Spleen (tissue), 11 donors: ENCODE results near the gene VEPH1. TPM values are rescaled to one million over a fixed set of nuclear protein-coding genes. Genes with fewer than 3 reads are reported as not detected.

Source experiments
- DNase-seq: peaks from one replicate; pipeline ENCODE4 v3.0.0-alpha.2; 2020
- H3K27ac ChIP-seq, 8 donors: fragments of 200-600 bp; sonication (generic) in 7 of 8; 1 replicate in 4 of 8; 2 replicates in 4 of 8; pipeline versions ENCODE4 v1.5.0 to v1.8.0; 2016 to 2021; ENCODE audit warnings: inconsistent platforms in 4 of 8, mild to moderate bottlenecking in 4 of 8, moderate library complexity in 1 of 8
- H3K27me3 ChIP-seq, 7 donors: fragments of 200-600 bp; sonication (generic) in 6 of 7; replicated peaks in 1 of 7; 1 replicate in 4 of 7; 2 replicates in 3 of 7; pipeline versions ENCODE4 v1.5.0 to v1.8.0; 2016 to 2021; ENCODE audit warnings: inconsistent platforms in 3 of 7, mild to moderate bottlenecking in 1 of 7
- H3K36me3 ChIP-seq, 6 donors: fragments of 200-600 bp; sonication (generic) in 5 of 6; 1 replicate in 4 of 6; 2 replicates in 2 of 6; pipeline versions ENCODE4 v1.5.0 to v1.8.0; 2016 to 2021; ENCODE audit warnings: inconsistent platforms in 2 of 6
- H3K4me1 ChIP-seq, 6 donors: fragments of 200-600 bp; sonication (generic) in 5 of 6; 1 replicate in 3 of 6; 2 replicates in 3 of 6; pipeline versions ENCODE4 v1.5.0 to v1.8.0; 2016 to 2021; ENCODE audit warnings: inconsistent platforms in 3 of 6
- H3K4me3 ChIP-seq, 8 donors: fragments of 200-600 bp; sonication (generic) in 7 of 8; 1 replicate in 4 of 8; 2 replicates in 4 of 8; pipeline versions ENCODE4 v1.5.0 to v1.8.0; 2016 to 2021; ENCODE audit warnings: inconsistent platforms in 4 of 8, mild to moderate bottlenecking in 4 of 8, moderate library complexity in 2 of 8
- H3K9me3 ChIP-seq, 8 donors: fragments of 200-600 bp; sonication (generic) in 7 of 8; 1 replicate in 4 of 8; 2 replicates in 4 of 8; pipeline versions ENCODE4 v1.5.0 to v1.8.0; 2016 to 2021; ENCODE audit warnings: inconsistent platforms in 4 of 8
- POLR2A ChIP-seq, 3 donors: fragments of 450-650 bp; IDR thresholded peaks; one replicate each; pipeline ENCODE4 v1.5.1; 2017; ENCODE audit warnings: antibody characterized with exemption in 3 of 3, mild to moderate bottlenecking in 1 of 3
- POLR2AphosphoS5 ChIP-seq, 3 donors: sonication (generic); formaldehyde crosslinking; IDR thresholded peaks; one replicate each; pipeline ENCODE4 v1.5.1; 2017; ENCODE audit warnings: antibody characterized with exemption in 3 of 3
- WGBS, 5 donors: extraction: QIAGEN DNeasy Blood & Tissue Kit in 3 of 5; methylation state at CpG; one replicate each; pipeline versions ENCODE4 v1.1.5 to v1.1.7; 2013 to 2018; 5-methylcytosine and 5-hydroxymethylcytosine counted together
- intact Hi-C: fragments of 100-400 bp; cut with DNase I; formaldehyde crosslinking; loops from one replicate; pipeline ENCODE4 v1.15.0; 2023; ENCODE audit warnings: low total_unique reads
- polyA plus RNA-seq, 3 donors: library from polyadenylated mRNA; stranded (reverse); fragments of 200-250 nt; gene quantifications; one replicate each; pipeline ENCODE4 v1.2.1, GENCODE V29; 2013
- total RNA-seq, 7 donors: library from RNA; depleted of rRNA in 3 of 7; stranded (reverse); fragments of >200 nt in 3 of 7; fragmentation: NEBNext Ultra II Directional in 4 of 7; extraction: Animal tissue kit (Norgen Biotek cat#: 25700) in 4 of 7; gene quantifications; one replicate each; pipeline versions ENCODE4 v1.1.0 to v1.2.1, GENCODE V29; 2016 to 2021
- TF ChIP-seq, protein P1 (sequence below), 11 experiments: fragments of 200-600 bp in 7 of 11; fragments of 450-650 bp in 4 of 11; sonication (generic) in 4 of 11; IDR thresholded peaks in 8 of 11; conservative IDR thresholded peaks in 3 of 11; 1 replicate in 7 of 11; 2 replicates in 4 of 11; pipeline versions ENCODE4 v1.4.0 to v1.8.0; 2016 to 2021; ENCODE audit warnings: antibody characterized with exemption in 11 of 11, inconsistent platforms in 4 of 11, mild to moderate bottlenecking in 1 of 11
- donor health status: healthy with polysubstance abuse.
- donor health status: DM: no; HTN: no; CAD: no; lungs with moderate emphysema.
- donor health status: DM: no; HTN: no; CAD: no.
- donor health status: Bipolar disorder and iron deficiency.
- donor health status: healthy.
- donor health status: DM: no; HTN: no; CAD: no.
- donor health status: DM: yes; HTN: yes; CAD: no.

VEPH1 gene
- total and polyA plus RNA-seq, 10 donors = 0.26 to 19.6 (median 5.8) TPM

DNA sequence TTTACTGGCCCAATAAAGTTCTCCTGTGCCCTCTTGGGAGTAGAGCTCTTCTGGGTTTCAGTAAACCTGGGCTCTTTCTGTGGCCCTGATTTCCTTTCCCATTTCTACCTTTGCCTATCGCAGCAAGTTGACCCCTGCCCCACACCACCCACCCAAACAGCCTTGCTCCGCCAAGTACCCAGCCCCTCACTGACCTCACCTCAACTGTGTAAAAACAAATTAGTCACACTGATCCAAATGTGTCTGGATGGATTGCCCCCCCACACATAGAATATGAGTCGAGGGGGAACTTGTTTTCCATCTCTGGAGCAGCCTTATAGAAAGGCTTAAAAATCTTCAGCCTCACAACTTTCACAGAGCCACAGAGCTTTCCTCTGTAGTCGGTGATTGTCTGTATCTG, 28.6 kb upstream of the VEPH1 start:
- Histone ChIP-seq H3K27ac (no peak overlapping the region), H3K36me3 (no peaks in the 10 kb centered on the region), H3K4me1 (peaks cover 0 to 6% (median 0%) of the 10 kb centered on the region in 6 donors), H3K27me3 (no peaks in the 10 kb centered on the region), H3K9me3 (no peaks in the 10 kb centered on the region), H3K4me3 (no peak overlapping the region)
- TF ChIP-seq POLR2A (IDR thresholded peaks at IDR 0.05) = no peak
- TF ChIP-seq POLR2AphosphoS5 (IDR thresholded peaks at IDR 0.05) = no peak
- TF ChIP-seq, protein P1, sequence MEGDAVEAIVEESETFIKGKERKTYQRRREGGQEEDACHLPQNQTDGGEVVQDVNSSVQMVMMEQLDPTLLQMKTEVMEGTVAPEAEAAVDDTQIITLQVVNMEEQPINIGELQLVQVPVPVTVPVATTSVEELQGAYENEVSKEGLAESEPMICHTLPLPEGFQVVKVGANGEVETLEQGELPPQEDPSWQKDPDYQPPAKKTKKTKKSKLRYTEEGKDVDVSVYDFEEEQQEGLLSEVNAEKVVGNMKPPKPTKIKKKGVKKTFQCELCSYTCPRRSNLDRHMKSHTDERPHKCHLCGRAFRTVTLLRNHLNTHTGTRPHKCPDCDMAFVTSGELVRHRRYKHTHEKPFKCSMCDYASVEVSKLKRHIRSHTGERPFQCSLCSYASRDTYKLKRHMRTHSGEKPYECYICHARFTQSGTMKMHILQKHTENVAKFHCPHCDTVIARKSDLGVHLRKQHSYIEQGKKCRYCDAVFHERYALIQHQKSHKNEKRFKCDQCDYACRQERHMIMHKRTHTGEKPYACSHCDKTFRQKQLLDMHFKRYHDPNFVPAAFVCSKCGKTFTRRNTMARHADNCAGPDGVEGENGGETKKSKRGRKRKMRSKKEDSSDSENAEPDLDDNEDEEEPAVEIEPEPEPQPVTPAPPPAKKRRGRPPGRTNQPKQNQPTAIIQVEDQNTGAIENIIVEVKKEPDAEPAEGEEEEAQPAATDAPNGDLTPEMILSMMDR (IDR thresholded peaks at IDR 0.05 in 8 of 11, conservative IDR thresholded peaks at IDR 0.05 in 3 of 11) = no peak
- DNase-seq = no peak
- WGBS, 5 donors = 70 to 82% (median 71%) methylated on average over 4 of the region's 4 CpGs
- intact Hi-C loops = no loop called here

DNA sequence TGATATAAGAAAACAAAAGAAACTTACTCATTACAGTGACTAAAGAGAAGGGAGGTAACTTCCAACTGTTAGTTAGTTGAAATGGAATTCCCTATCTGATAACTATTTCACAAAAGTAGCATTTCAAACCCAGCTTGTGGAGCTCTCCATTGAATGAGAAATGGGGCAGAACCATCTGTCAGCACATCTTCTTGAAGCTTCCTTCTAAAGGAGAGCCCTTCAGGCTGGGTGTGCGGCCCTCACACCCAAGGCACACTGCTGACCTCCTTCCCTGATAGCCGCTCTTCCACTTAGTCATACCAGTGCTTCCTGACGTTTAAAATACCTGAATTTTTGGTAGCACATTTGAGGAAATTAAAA, 28.1 kb upstream of the VEPH1 start:
- H3K36me3 ChIP-seq = no peaks in the 10 kb centered on the region
- H3K4me1 ChIP-seq = peaks cover 0 to 6% (median 0%) of the 10 kb centered on the region in 6 donors
- TF ChIP-seq POLR2AphosphoS5 (IDR thresholded peaks at IDR 0.05) (no peak), POLR2A (IDR thresholded peaks at IDR 0.05) (no peak)
- TF ChIP-seq, protein P1 (IDR thresholded peaks at IDR 0.05 in 8 of 11, conservative IDR thresholded peaks at IDR 0.05 in 3 of 11) = no peak
- 81 to 94% (median 86%) methylated on average over 3 of the region's 3 CpGs for WGBS, 5 donors
- H3K27me3 ChIP-seq = no peaks in the 10 kb centered on the region
- H3K9me3 ChIP-seq = no peaks in the 10 kb centered on the region
- no peak overlapping the region for H3K4me3 ChIP-seq
- DNase-seq = no peak
- intact Hi-C loops = no loop called here
- H3K27ac ChIP-seq = no peak overlapping the region

DNA sequence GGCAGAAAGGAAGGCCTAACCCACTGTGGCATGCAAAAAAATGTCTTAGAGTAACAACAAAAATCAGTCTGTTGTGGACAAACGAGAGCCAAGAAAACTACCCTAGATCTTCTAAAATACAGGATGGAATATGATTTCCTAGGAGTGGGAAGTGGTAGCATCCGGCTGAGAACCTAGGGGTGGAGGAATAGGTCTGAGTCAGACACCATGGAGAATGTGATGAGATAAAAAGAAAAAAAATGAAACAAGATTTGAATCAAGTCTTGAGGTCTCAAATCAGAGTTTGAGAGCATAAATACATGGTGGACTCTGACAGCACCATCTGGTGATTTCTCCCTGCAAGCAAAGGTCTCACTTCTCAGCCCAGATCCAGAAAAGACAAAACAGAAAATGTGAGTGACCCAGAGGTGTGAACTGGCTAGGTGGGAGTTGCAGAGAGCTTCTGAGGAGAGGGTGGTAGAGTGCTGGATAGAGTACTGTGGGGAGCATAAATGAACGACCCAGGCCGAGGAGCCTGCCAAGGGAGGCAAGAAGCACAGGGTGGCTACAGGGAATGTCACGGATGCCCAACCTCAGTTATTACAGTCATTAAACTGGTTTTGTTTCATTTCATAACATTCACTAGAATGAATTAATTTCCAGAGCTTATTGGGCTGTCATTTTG, 27.6 kb upstream of the VEPH1 start:
- 84 to 95% (median 87%) methylated on average over 5 of the region's 5 CpGs for WGBS, 5 donors
- no peaks in the 10 kb centered on the region for H3K36me3 ChIP-seq
- H3K4me1 ChIP-seq = peaks cover 0 to 6% (median 0%) of the 10 kb centered on the region in 6 donors
- no peak for DNase-seq
- no peaks in the 10 kb centered on the region for H3K27me3 ChIP-seq
- H3K4me3 ChIP-seq = no peak overlapping the region
- no peak overlapping the region for H3K27ac ChIP-seq
- TF ChIP-seq POLR2AphosphoS5 (IDR thresholded peaks at IDR 0.05) (no peak), POLR2A (IDR thresholded peaks at IDR 0.05) (no peak)
- TF ChIP-seq, protein P1 (IDR thresholded peaks at IDR 0.05 in 8 of 11, conservative IDR thresholded peaks at IDR 0.05 in 3 of 11) = no peak
- intact Hi-C loops = no loop called here
- H3K9me3 ChIP-seq = no peaks in the 10 kb centered on the region

DNA sequence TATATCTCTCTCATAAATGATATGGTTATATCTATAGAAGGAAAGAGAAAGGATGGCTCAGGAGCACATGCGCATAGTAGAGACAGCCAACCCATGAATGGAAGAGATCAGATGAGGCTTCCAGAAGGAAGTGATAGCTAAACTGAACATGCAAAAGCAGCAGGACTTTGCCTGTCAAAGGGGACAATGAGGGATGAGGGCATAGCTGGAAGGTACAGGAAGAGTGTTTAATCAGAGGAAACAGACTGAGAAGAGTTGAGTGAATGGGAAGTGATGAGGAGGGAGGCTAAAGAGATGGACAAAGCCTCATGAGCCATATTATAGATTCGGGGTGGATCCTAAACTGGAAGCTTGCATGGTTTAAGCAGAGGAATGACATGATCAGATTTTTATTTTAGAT, 26.5 kb upstream of the VEPH1 start:
- WGBS, 5 donors = 76 to 89% (median 81%) methylated on average over 2 of the region's 2 CpGs
- Histone ChIP-seq H3K27ac (no peak overlapping the region), H3K27me3 (no peaks in the 10 kb centered on the region), H3K4me3 (no peak overlapping the region), H3K36me3 (no peaks in the 10 kb centered on the region), H3K9me3 (no peaks in the 10 kb centered on the region), H3K4me1 (peaks cover 0 to 6% (median 0%) of the 10 kb centered on the region in 6 donors)
- TF ChIP-seq POLR2A (IDR thresholded peaks at IDR 0.05) (no peak), POLR2AphosphoS5 (IDR thresholded peaks at IDR 0.05) (no peak)
- TF ChIP-seq, protein P1 (IDR thresholded peaks at IDR 0.05 in 8 of 11, conservative IDR thresholded peaks at IDR 0.05 in 3 of 11) = no peak
- intact Hi-C loops = no loop called here
- no peak for DNase-seq
